Jurkat, Clone E6-1 (cell line): ENCODE results near the gene ERG28. TPM values are rescaled to one million over a fixed set of nuclear protein-coding genes. Genes with fewer than 3 reads are reported as not detected.
"Not testable (repeated sequence)": the region's sequence is repeated elsewhere in the genome, so short reads cannot be mapped to it uniquely, and the experiment has no call there.

Experiments
- DNase-seq: peaks from one replicate; pipeline ENCODE4 v3.0.0-alpha.2; 2011; ENCODE audit warnings: low read depth, low spot score
- H3K4me3 ChIP-seq: 2 replicates; pipeline ENCODE4 v1.5.1; 2011; ENCODE audit warnings: mild to moderate bottlenecking, low read length, control low read depth, moderate library complexity
- polyA plus RNA-seq: library from polyadenylated mRNA; unstranded; fragments of >200 nt; gene quantifications from one replicate; pipeline ENCODE4 v1.2.1, GENCODE V29; 2012; ENCODE audit warnings: missing spikeins; ENCODE audit not compliant: insufficient read length, insufficient read depth

The ERG28 gene, protein sequence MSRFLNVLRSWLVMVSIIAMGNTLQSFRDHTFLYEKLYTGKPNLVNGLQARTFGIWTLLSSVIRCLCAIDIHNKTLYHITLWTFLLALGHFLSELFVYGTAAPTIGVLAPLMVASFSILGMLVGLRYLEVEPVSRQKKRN
- polyA plus RNA-seq = 31.8 TPM

DNA sequence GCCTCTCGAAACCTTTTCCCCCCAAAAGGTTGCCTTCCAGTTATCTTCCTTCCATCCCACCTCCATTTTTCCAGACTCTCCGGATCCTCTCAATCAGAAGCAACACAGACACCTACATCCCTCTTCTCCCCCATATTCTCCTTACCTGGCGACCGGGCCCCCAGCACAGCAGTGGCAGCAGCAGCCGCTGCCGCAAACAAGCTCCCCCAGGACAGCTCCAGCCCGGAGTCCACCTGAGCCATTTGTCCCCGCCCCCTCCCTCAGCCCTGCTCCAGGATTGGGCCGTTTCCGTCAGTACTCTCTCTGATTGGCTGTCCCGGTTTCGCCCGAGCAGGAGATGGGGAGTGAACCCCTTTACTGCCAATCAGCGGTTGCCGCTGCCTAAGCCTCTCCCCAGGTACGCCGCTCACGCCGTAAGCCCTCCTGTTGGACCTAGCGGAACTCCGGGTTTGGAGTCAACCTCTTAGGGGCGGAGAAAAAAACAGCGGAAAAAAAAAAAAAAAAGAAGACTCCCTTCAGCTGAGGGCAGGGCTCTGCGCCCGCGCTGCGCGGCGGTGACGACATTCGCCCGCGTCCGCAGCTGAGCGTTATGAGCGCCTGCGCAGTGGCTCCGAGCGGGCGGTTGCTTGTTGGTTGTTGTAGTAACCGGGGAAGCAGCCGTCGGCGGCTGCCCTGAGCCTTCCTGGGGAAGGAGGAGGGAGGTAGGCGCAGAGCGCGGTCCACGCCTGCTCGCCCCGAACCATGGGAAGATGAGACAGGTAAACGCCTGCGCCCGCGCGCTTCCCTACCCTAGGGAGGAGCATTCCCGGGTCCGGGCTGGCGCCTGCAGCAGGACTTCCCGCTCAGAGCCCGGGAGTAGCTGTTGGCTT, at the start of gene ERG28, which contains the start of gene TTLL5:
TSS of gene ERG28 (minus strand) at position 247 of the 869 bp plus-strand sequence. CDS start 3,374 bp downstream, outside the sequence.
TSS of gene TTLL5 (plus strand) at position 617 of the 869 bp plus-strand sequence. CDS start 1,904 bp downstream, outside the sequence.
- DNase-seq = peak; percentile 99
- peak within 1 kb of the TSS; percentile 97 for H3K4me3 ChIP-seq

DNA sequence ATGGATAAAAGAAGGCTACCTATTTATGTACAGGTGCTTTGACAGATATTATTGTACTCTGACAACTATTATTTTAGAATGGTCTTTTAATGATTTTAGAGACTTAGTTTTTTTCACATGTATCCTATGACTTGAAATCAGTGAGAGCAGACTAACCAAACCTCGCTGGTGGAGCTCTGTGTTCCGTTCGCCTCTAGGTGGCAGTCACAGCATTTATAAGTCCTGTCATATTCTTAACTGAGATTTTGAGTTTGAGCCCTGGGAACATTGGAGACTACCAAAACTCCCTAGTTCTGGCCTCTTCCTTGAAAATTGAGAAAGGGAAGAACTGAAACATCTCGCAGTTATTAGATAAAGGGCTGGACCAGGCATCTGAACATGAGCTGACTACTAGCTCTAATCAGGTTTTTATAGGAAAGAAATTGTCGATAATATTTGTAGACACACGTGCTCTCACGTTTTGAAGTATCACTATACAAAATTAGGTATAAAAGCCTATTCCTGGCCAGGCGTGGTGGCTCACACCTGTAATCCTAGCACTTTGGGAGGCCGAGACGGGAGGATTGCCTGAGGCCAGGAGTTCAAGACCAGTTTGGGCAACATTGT, 48.6 kb upstream of the ERG28 start:
- no peak overlapping the region for H3K4me3 ChIP-seq
- peak; percentile 71 for DNase-seq

DNA sequence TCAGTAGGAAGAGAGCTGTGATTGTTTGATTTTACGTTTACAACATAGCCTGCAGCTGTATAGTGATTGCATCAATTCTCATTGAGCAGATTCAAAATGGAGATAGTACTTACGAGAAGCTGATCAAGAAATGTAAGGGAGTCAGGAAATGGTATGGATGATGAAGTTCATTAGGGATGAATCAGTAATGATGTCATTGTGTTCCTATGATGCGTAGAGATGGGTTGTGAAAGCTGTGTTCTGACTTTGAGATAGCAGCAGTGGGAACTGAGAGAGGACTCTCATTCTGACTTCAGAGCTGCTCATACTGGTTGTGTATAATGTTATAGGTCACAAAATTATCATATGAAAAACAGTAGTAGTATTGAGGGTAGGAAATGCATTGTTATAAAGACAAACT, 44.3 kb upstream of the ERG28 start:
- DNase-seq = no peak
- H3K4me3 ChIP-seq = no peak overlapping the region

DNA sequence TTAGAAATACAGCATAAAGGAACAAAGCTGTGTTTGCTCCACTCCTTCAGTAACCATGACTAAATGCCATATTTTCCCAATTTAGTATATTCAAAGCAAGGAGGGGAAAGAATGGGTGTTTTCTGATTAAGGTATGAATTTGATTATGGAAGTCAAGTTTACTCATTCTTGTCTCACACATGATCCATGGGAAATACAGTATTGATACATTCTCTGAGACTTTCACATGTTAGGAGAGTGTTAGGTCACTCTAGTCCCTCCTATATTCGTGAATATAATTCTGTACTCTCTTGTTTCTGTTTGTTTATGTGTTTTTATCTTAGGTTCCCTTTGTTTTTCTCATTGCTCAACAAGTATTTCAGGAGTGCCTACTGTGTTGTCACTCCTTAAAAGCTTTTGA, 42.8 kb upstream of the ERG28 start:
- no peak overlapping the region for H3K4me3 ChIP-seq
- no peak for DNase-seq

DNA sequence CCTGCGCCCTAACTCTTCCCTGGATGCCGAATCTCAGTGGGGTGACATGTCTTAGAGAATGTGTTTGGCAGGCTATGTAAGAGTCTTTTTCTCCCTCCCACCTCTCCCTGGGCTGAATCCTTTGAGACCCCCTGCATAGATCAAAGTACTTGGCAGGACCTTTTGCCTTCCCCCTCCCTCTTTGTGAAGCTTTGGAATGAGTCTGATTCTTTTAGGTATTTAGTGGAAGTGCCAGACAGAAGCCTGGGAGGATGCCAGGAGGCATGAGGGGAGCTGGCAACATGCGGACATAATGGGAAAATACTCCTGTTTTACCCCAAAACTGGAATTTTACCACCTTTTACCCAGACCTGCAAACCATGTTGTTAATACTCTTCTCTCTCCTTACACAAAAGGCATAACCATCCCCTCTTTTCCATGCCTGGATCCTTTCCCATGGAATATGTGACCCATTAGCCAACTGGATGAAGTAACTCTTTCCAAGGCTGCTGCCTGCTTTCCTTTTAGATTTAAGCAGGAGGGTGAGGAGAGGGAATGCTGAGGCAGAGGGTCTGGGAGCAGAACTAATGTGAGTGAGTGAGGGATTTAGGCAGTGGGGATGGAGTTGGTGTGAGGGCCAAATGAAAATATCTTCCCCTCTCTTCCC, 42.1 kb upstream of the ERG28 start:
- no peak overlapping the region for H3K4me3 ChIP-seq
- no peak for DNase-seq

DNA sequence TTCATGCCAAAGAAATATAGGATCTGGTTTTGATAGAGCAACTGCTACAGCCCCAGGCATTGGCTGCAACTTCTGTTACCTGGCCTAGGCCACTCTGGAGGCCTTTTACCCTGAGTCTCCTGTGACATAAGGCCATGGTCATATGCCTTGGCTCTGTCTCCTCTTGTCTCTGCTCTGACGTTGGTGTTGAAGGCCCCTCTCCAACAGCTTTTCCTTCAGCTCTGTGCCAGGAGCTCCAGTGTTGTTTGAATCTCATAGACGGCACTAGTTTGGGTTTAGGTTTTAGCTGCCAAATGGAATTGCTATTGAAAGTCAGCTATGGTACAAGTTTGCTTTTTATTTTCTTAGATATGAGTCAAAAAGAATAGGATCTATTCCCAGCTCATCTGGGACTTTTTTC, 41.4 kb upstream of the ERG28 start:
- no peak for DNase-seq
- H3K4me3 ChIP-seq = no peak overlapping the region

DNA sequence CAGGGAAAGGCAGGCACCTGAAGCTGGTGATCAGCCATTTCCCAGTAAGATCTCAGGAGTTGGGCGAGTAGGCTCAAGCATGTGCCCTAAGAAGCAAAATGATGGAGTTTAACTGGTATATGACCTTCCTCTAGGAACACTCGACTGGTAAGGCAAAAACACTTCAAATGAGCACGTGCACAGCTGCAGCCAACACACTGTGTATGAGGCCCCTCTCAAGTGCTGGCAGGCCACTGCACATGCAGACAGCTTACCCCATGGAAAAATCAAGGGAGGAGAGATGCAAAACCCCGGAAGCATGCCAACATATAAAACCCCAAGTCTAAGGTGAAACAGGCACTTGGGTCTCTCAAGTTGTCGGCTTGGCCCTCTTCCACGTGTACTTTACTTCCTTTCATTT, 39.6 kb upstream of the ERG28 start:
- no peak for DNase-seq
- H3K4me3 ChIP-seq = no peak overlapping the region

DNA sequence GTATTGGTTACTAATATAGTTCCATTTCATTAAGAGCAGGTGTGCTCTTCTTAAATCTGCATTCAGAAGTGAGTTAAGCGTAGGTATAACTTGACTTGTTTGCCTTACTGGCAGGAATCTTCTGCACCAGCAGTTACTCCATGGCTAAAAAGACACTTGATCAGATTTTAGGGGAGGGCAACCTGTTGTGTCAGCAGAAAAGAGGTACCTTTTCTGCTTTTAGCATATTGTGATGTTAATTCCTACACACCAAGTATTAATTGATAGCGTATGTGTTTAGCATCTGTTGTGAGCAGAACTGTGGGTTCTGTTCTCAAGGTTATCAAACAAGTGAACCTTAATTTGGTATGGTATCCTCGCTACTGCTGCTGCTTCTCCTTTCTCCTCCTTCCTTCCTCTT, 38.7 kb upstream of the ERG28 start:
- no peak for DNase-seq

DNA sequence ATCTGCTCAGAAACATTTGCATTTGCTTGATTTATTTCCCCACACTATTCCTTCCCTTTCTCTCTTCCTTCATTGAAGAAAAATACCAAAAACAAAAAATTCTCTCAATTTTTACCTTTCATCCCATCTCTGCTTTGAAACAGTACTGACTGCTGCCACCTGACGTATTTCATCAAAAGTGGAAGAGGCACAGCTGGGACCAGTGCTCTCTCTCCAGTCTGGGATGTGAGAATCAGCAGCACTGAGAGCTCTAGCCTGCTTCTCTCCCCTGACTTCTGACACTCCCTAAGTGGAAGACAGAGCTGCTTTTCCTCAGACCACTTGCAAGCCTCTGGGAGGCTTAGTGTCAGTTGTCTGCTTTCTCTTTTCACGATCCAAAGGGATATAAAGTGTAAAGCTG, 37.2 kb upstream of the ERG28 start:
- no peak overlapping the region for H3K4me3 ChIP-seq
- DNase-seq = no peak

More for the DNA sequence above, 38.7 kb upstream of the ERG28 start:
- no peak overlapping the region for H3K4me3 ChIP-seq

DNA sequence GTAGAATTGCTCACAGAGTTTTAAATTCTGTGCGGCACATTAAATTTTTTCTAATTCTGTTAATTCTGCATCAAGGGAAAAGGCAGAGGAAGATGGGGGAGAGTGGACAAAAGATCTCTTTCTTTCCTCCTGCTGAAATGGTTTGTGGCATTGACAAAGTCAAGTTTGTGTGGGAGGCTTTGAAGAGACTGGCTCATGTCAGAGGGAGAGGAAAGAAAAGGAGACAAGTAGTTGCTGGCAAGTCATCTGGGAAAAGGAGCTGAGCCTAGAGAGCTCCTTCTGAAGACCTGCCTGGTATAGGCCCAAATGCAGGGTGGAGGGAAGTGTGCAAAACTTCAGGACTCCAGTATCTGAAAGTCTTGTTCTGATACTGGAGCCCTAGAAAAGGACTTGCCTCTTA, 36.7 kb upstream of the ERG28 start:
- DNase-seq = no peak

DNA sequence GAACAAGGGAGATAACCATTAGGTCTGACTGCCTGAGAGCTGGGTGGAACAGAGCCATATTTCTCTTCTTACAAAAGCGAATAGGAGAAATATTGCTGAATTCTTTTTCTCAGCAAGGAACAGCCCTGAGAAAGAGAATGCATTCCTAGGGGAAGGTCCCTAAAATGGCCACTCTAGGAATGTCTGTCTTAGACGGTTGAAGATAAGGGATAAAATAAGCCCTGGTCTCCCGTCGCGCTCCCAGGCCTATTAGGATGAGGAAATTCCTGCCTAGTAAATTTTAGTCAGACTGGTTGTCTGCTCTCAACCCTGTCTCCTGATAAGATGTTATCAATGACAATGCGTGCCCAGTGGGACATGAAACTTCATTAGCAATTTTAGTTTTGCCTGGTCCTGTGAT, 34.3 kb upstream of the ERG28 start:
- not testable (repeated sequence) for H3K4me3 ChIP-seq, DNase-seq

More for the DNA sequence above, 36.7 kb upstream of the ERG28 start:
- H3K4me3 ChIP-seq = no peak overlapping the region

DNA sequence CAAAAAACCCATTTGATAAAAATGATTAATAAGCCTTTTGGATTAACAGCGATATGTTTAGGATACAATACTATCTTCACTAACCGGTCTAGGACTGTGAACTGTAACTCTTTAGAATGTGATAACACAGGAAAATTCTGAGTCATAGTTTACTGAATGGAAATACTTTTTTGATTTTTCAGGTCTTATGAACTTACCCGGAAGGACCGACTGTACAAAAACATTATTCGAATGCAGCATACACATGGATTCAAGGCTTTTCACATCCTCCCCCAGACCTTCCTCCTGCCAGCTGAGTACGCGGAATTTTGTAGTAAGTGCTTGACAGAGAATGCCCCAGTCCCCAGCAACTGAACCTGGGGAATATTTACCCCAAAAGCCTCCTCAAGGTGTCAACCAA, 29.3 kb upstream of the ERG28 start:
- no peak overlapping the region for H3K4me3 ChIP-seq
- DNase-seq = no peak

DNA sequence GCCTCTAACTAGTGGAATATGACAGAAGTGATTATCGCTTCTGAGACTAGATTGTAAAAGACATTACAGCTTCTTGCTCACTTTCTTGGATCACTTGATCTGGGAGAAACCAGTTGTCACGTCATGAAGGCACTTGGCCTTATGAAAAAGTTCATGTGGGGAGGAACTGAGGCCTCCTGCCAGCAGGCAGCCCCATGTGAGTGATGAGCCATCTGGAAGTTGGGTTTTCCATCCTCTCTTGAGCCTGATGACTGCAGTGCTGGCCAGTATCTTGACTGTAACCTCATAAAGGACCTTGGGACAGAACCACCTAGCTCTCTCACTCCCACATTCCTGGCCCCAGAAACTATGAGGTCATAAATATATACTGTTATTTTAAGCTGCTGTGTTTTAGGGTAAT, 28.3 kb upstream of the ERG28 start:
- DNase-seq = no peak
- H3K4me3 ChIP-seq = no peak overlapping the region

DNA sequence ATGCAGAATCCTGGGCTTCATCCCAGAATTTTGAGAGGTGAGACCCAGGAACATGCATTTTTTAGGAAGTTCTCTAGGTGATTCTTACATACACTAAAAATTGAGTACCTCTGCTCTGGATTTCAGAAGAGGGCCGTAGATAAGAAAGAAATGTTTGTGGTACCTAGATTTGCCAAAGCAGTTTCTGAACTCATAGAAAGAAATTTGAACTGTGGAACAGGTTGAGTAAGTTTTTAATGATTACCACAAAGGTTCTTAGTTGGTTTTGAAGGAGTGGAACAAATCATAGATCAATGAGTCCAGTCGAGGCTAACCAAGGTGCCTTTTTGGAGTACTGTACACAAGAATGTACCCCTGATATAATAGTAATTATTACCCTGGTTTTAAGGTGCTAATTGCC, 25.2 kb upstream of the ERG28 start:
- H3K4me3 ChIP-seq = no peak overlapping the region
- no peak for DNase-seq

DNA sequence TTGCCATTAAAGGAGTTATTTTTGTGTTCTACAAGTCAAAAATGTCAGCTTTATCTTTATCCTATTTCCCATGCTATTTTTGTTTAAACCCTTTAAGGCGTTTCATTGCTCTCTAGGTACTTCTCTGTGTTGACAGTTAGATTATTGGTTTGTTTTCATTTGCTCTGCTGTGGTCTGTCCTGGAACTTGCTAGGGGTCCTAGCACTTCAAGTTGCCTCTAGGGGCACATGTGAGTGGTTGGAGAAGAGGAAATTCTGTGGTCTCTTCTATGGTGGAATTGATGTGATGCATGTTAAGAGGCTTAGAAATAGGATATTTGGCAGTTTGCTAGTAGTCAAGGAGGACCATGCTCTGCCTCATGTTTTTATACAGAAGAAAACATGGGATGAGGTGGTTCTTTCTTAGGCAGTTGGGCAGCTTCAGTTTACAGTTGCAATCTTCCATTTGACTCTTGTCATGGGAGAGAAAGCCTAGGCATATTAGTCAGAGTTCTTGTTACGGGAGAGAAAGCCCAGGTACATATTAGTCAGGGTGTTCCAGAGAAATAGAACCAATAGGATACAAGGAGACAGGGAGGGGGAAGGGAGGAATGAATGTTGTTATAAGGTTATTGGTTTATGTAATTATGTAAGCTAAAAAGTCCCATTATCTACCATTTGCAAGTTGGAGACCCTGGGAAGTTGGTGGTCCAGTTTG, 14.7 kb upstream of the ERG28 start:
- no peak overlapping the region for H3K4me3 ChIP-seq
- peak; percentile 70 for DNase-seq

DNA sequence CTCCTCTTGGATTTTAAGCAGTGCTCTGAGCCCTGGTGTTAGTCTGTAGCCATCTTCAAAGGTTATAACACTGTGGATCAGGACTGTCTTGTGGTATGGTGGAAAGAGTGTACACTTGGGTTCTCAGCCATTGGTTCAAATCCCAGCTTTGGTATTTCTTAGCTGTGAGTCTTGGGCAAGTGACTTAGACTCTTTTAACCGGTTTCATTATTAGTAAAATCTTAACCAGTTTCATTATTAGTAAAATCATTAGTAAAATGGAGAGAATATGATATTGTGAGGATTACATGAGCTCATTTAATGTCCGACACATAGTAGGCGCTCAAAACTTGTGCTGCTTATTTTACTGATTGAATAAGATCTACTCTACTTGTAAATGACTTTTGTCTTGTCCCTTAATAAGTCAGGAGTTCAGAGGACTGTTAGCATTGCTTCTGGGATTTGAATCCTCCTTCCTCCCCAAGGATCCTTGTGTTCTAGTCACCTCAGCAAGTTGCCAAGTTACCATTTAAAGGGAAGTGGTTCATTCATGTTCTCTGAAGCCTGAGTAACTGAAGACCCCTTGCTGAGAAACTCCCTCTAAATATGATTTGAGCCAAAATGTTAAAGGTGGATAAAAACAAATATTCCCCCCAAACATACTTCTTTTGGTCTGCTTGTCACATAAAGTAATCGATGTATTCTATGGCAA, 12.8 kb upstream of the ERG28 start:
- H3K4me3 ChIP-seq = no peak overlapping the region
- DNase-seq = no peak

DNA sequence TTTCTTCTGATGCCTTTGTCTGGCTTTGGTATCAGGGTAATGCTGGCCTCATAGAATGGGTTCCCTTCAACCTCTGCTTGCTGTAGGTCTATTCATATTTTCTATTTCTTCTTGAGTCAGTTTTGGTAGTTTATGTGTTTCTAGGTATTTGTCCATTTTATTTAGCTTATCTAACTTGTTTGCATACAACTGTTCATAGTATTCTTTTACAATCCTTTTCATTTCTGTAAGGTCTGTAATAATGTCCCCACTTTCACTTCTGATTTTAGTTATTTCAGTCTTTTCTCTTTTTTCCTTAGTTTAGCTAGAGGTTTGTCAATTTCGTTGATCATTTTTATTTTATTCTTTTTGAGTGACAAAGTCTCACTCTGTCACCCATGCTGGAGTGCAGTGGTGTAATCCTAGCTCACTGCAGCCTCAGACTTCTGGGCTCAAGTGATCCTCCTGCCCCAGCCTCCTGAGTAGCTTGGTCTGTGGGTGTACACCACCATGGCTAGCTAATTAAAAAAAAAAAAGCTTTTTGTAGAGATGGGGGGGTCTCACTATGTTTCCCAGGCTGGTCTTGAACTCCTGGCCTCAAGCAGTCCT, 12.0 kb upstream of the ERG28 start:
- H3K4me3 ChIP-seq = no peak overlapping the region
- DNase-seq = no peak

DNA sequence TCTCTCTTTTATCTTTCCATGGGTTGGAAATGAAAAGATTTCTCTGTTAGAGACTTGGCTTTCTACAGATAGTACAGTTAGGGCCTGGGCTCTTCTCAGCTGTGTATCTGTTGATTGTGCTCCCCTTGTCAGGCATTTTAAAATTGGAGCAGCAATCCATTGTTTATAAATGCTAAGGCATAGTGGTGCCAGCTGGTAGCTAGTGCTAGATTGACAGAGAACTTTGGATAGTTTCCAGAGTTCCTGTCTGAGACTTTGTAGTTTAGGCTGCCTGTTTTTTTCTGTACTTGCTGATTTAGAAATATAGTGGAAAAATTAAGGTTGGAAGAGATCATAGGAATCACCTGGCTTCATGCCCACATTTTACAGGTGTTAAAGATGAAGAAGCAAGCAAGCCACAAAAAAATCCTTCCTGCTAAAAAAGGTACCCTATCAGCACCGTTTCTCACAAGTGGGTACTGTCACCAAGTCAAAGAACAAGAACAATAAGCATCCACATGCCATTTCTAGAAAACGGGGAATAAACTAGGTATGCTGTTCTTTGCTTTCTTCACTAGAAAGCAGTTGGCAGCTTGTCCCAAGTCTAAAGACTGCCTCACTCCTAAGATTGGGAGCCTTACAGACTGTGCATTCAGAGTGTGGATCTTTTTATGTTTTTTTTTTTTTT, 6.6 kb upstream of the ERG28 start:
- no peak for DNase-seq
- no peak overlapping the region for H3K4me3 ChIP-seq
